Measurements from ENCODE around the gene SLCO1B3.

Gene SLCO1B3

DNA sequence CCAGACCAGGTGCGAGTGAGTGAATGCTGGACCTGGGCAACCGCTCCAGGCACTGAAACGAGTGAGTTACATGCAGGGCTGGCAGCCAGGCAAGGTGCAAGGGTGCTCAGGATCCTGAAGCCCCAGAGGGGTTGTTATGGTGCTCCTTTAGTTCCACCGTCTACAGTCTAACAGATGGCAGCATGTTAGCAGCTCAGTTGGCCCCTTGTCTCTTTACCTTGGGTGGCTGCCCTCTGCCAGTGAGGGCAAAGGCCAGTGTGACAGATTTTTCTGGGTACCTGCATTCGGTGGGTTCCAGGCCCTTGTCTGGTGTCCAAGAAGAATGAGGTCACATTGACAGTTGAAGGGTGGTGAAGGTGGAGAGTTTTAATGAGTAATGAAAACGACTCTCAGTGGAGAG lies 106.8 kb downstream of the SLCO1B3 start:
- no peak for DNase-seq

DNA sequence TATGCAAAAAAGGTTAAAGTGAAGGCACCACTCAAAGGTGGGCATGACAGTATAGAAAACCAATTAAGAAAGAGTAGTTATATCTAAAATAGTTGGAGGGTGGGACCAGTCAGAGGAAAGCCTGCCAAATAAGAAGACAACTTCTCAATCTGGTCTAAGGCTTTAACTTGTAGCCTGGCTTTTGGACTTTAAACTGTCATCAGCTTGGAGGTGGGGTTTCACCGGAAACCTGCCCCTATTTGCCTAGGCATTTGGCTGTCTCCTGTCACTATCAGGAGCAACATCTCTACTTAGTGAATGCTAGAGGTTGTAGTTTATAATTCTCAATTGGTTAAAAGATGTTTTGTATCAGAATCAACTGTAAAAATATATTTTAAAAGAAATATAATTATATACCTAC lies 107.3 kb downstream of the SLCO1B3 start:
- no peak for DNase-seq

DNA sequence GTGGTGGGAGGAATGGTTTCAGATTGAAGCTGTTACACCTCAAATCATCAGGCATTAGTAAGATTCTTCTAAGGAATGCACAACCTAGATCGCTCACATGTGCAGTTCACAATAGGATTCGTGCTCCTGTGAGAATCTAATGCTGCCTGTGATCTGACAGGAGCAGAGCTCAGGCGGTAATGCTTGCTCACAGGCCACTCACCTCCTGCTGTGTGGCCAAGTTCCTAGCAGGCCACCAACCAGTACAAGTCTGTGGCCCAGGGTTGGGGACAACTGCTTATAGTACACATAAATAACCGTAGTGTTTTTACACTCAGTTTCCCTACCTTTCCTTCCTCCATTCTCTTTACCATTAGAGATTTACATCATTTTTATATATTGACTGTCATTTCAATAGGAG lies 121.4 kb downstream of the SLCO1B3 start:
- DNase-seq, result no peak

GRCh38 chr12:20946732-20947131 lies 136.2 kb downstream of the SLCO1B3 start:
- peak; percentile 1 for DNase-seq

DNA sequence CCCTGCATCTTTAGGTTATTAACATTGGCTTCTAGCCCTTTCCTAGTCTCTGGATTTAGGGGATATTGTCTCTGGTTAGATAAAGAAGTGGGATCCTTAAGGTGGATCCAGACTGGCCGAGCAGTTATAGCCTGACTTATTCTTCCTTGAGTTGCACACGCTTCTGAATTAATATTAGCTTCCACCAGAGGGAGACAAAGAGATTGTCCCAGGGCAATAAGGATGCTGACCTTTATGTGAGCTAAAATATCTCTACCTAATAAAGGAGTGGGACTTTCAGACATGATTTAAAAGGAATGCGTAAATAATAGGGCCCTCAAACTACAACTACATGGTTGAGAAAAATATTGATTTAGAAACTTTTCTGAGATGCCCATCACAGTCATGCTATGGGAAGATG lies 139.7 kb downstream of the SLCO1B3 start:
- no peak for DNase-seq

DNA sequence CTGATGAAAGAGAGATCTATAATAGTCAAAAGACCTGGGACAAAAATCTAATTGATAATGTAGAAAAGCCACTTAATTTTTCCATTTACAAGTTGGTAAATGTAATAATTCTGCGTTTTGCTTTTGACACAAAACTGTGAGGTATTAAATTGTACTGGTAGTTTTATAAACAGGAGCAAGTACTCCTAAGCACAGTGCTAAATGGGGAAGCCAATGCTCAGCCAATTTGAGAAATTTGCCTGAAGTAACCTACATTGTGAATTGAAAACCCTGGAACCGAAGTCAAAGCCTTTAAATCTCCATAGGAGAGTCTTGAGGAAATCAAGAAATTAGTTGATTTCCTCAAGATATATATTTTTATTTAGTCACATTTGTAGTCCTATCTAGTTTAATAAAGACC lies 152.8 kb downstream of the SLCO1B3 start:
- no peak for DNase-seq

DNA sequence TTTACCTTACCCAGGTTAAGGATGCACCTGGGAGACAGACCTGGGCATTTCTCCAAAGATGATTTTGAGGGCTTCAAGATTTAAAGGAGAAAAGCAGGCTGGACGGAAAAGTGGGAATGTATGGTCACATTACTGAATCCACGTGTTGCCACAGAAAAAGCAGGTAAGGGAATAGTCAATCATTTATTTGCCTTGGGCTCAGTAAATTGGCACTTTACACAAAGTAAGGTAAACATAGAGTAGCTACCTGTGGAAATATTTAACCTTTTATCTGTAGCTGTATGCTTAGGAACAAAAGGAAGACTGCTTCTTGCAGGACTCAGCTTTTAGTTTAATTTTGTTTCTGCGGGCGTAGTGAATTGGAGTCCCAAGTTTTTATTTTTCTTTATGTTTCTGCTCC lies 153.3 kb downstream of the SLCO1B3 start:
- DNase-seq, result no peak
